Effector memory CD8-positive, alpha-beta T cell (primary cell): ENCODE results near the gene ARMC8.
A peak's percentile ranks its signal among the peaks of the same experiment; 100 is the strongest.

Source experiments
- ATAC-seq: fragments of 150-1000 bp; cut with Tn5 transposase; replicated peaks from 2 replicates; pipeline ENCODE4 v1.10.0; 2021; ENCODE audit warnings: mild to moderate bottlenecking, moderate library complexity
- DNase-seq, 3 experiments: peaks; one replicate each; pipeline ENCODE4 v3.0.0; 2021
- H3K27ac Mint-ChIP-seq, 2 donors: one replicate each; pipeline ENCODE4 v1.8.0; 2022; ENCODE audit warnings: mild to moderate bottlenecking in 2 of 2, mixed read lengths in 2 of 2, moderate library complexity in 2 of 2
- H3K27me3 Mint-ChIP-seq, 2 donors: one replicate each; pipeline ENCODE4 v1.8.0; 2022; ENCODE audit warnings: mixed read lengths in 2 of 2
- H3K36me3 Mint-ChIP-seq: one replicate; pipeline ENCODE4 v1.8.0; 2022; ENCODE audit warnings: mild to moderate bottlenecking, moderate library complexity, mixed read lengths; ENCODE audit not compliant: insufficient read depth
- H3K4me1 Mint-ChIP-seq, 2 donors: one replicate each; pipeline ENCODE4 v1.8.0; 2022; ENCODE audit warnings: low read depth in 2 of 2, mixed read lengths in 2 of 2
- H3K4me3 Mint-ChIP-seq, 2 donors: one replicate each; pipeline ENCODE4 v1.8.0; 2022; ENCODE audit warnings: mild to moderate bottlenecking in 2 of 2, mixed read lengths in 2 of 2, moderate library complexity in 2 of 2
- H3K9me3 Mint-ChIP-seq, 2 donors: one replicate each; pipeline ENCODE4 v1.8.0; 2022; ENCODE audit warnings: mixed read lengths in 2 of 2

ARMC8 gene

DNA sequence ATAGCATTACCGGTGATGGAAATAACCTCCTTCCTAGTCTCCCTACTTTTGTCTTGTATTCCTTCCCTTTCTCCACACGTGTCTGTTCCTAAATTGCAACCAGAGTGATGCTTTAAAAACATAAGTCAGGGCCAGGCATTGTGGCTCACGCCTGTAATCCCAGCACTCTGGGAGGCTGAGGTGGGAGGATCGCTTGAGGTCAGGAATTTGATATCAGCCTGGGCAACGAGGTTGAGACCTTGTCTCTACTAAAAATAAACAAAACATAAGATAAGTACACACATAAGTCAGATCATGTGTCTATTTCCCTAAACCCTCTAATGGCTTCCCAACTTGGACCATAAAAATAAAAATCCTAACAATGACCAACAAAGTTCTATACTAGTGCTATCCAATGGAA lies 18.4 kb downstream of the ARMC8 start:
- no peak for ATAC-seq
- H3K4me1 Mint-ChIP-seq, result peaks cover 32 to 63% of the 10 kb centered on the region in 2 donors
- no peaks in the 10 kb centered on the region for H3K27me3 Mint-ChIP-seq
- no peak overlapping the region for H3K27ac Mint-ChIP-seq
- H3K4me3 Mint-ChIP-seq, result no peak overlapping the region
- no peak for DNase-seq
- no peaks in the 10 kb centered on the region for H3K9me3 Mint-ChIP-seq
- peaks cover 10% of the 10 kb centered on the region for H3K36me3 Mint-ChIP-seq

DNA sequence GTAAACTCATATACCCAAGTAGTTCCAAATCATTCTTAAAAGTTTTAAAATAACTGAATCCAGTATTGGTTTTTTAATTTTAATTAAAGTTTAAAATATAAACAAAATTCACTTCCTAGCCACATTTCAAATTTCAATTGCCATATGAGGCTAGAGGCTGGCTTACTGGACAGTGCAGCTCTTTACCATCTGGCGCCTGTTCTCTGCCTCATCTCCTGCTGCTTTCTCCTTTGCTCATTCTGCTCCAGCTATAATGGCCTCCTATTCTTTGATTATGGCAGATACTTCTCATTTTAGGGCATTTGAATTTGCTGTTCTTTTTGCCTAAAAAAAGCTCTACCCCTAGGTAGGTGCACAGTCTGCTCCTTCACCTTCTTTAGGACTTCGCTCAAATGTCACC lies 19.1 kb downstream of the ARMC8 start:
- Mint-ChIP-seq H3K27ac (no peak overlapping the region), H3K27me3 (no peaks in the 10 kb centered on the region), H3K4me3 (no peak overlapping the region), H3K4me1 (peaks cover 32 to 58% of the 10 kb centered on the region in 2 donors), H3K9me3 (no peaks in the 10 kb centered on the region), H3K36me3 (peaks cover 10% of the 10 kb centered on the region)
- ATAC-seq (no peak), DNase-seq (no peak)

DNA sequence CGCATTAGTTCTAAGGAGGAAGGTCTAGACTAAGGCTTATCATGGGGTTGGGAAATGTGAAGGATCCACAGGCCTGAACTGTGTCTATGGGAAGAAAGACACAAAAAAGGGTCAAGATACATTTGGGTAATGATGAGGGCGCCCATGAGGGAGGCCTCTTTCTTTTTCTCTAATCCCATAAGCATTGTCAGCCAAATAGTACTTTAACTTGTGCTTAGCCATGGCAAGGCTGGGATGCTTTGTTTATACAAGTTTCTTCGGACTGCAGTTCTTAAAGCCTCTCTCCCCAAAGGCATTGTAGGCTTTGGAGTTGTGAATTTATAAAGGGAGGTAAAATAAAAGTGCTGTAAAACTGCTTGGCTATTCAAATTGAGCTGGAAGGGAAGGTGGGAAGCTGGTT lies 23.4 kb downstream of the ARMC8 start:
- peaks cover 25% of the 10 kb centered on the region for H3K36me3 Mint-ChIP-seq
- no peaks in the 10 kb centered on the region for H3K27me3 Mint-ChIP-seq
- H3K4me1 Mint-ChIP-seq, result peaks cover 14 to 36% of the 10 kb centered on the region in 2 donors
- H3K4me3 Mint-ChIP-seq, result no peak overlapping the region
- H3K27ac Mint-ChIP-seq, result peak overlapping the region in 1 of 2 donors; percentile 31
- no peak for DNase-seq
- no peak for ATAC-seq
- H3K9me3 Mint-ChIP-seq, result no peaks in the 10 kb centered on the region

DNA sequence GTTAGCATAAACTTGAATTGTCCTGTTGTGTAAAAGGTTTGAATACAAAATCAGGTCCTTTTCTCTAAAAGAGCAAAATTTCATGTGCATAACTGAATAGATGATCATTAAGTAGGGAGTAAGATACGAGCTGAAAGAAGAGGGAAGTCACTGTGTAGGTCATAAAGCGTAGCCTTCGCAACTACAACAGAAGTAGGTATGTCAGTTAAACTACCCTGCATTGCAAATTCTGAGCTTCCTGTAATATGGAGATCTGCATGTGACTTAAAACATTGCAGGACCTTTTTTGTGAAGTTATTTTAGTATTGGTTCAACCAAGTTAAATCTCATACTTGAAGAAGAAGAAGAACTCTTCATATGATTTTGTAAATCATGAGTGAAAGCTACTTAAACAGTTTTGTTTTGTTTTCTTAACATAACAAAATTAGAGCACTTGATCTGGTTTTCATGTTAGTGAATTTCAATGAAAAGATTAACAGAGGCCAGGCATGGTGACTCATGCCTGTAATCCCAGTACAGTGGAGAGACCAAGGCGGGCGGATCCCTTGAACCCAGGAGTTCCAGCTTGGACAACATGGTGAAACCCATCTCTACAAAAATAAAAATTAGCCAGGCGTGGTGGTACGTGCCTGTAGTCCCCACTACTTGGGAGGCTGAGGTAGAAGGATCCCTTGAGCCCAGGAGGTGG lies 26.4 kb downstream of the ARMC8 start:
- no peak for DNase-seq

DNA sequence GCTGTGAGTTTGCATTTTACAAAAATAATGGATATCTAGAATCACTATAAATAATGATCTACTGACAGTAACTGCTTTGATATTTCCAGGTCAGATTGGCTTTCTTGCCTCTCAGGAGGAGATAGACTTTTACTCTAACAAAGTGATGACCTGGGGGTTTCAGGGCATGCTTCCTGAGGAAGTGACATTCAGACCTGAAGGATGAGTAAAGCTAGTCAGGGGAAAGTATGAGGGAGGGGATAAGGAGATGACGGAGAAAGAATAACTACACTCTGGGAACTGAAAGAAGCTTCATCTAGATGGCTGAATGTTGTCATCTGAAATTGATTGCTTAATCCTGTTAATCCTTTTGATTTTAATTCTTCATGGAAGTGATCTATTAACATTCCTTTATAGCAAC lies 32.2 kb downstream of the ARMC8 start:
- Mint-ChIP-seq H3K4me3 (no peak overlapping the region), H3K27me3 (no peaks in the 10 kb centered on the region), H3K27ac (peak overlapping the region in 1 of 2 donors; percentile 55), H3K4me1 (peaks cover 12 to 50% of the 10 kb centered on the region in 2 donors), H3K36me3 (peaks cover 29% of the 10 kb centered on the region), H3K9me3 (no peaks in the 10 kb centered on the region)
- DNase-seq, result no peak
- ATAC-seq, result no peak

More for the DNA sequence above, 26.4 kb downstream of the ARMC8 start:
- H3K27ac Mint-ChIP-seq, result peak overlapping the region in 1 of 2 donors; percentile 19
- peaks cover 6 to 32% of the 10 kb centered on the region in 2 donors for H3K4me1 Mint-ChIP-seq
- H3K27me3 Mint-ChIP-seq, result no peaks in the 10 kb centered on the region
- ATAC-seq, result no peak
- H3K36me3 Mint-ChIP-seq, result peaks cover 25% of the 10 kb centered on the region
- no peaks in the 10 kb centered on the region for H3K9me3 Mint-ChIP-seq
- no peak overlapping the region for H3K4me3 Mint-ChIP-seq

DNA sequence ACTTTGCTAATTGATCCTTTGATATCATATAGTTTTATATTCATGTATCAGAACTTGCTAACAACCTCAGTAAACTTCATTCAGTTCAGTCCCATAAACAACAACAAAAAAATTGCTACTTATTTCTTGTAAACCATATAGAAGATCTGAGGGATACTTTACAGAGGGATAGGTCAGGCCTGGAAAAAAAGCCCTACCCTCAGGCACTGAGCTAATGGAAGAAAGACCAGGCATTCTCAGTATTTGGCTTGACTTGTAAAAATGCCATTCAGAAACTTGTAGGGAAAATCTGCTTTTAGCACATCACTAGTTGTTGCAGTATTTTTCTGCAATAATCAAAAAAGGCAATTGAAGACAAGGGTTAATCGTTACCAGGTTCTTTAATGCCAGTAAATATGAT lies 33.1 kb downstream of the ARMC8 start:
- Mint-ChIP-seq H3K36me3 (peaks cover 32% of the 10 kb centered on the region), H3K9me3 (no peaks in the 10 kb centered on the region), H3K27ac (no peak overlapping the region), H3K4me3 (no peak overlapping the region), H3K27me3 (no peaks in the 10 kb centered on the region), H3K4me1 (peaks cover 12 to 50% of the 10 kb centered on the region in 2 donors)
- ATAC-seq (no peak), DNase-seq (no peak)

DNA sequence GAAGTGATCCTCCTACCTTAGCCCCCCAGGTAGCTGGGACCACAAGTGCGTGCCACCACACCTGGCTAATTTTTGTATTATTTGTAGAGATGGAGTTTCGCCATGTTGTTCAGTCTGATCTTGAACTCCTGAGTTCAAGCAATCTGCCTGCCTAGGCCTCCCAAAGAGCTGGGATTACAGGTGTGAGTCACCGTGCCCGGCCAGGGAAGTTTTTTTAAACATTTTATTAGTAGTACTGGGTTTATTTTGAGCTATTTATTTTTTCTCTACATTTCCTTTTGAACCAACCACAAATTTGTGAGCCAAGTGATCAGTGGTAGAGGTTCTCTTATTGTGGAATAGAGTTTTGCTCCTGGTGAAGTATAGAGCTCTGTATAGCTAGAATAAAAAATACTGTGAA lies 33.7 kb downstream of the ARMC8 start:
- Mint-ChIP-seq H3K4me3 (no peak overlapping the region), H3K4me1 (peaks cover 12 to 50% of the 10 kb centered on the region in 2 donors), H3K9me3 (no peaks in the 10 kb centered on the region), H3K27me3 (no peaks in the 10 kb centered on the region), H3K36me3 (peaks cover 35% of the 10 kb centered on the region), H3K27ac (peak overlapping the region; percentile 25 to 42)
- ATAC-seq, result no peak
- DNase-seq, result no peak

DNA sequence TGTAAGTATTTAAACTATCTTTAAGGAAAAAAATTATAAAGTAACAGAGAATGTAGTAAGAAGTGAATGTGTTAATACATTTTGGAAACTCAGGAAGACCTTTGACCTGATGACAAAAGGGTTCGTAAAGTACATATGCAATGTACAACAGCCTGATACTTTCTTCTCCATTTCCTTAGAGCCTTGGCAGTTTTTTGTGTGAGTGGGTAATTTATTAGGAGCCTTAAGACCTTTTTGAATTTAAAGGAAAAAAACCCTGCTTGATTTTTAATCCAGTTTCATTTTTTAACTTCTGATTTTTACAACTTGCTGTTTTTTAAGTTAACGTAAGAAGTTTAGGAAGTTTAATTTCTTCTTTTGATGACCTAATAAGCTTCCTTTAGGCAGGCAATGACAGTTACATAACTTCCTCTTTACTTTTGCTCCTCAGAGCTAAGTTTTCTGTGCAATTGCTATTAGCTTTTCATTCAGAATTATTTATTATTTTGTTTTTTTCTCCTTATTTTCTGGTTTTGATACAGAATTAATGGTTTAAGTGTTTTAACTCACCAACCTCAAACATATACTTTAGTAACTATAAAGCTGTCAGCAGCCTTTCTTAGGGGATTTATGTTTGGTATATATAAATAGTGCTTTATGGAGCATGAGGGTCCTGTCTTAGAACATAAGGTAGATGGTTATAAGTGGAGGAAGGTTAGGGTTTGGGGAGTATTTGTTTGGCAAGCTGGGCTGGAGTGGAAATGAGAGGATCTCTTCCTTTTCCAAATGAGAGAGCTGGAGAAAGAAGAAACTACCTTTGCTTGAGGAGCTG lies 35.2 kb downstream of the ARMC8 start:
- H3K4me3 Mint-ChIP-seq, result no peak overlapping the region
- H3K27ac Mint-ChIP-seq, result peak overlapping the region; percentile 54 to 88

DNA sequence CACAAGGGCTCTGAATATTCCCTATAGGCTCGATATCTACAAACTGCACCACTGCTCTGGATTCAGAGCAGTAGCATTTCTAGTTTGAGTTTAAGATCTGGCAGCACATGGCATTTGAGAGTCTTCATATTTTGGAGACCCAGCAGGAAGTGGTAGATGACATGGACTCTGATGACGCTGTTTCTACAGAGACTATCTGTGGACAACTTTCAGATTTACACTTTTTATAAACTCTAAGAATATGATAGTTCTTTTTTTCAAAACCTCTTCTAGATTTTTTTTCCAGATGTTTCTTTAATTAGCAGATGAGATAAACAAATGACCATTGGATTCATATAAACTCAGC lies 35.8 kb downstream of the ARMC8 start:
- DNase-seq (no peak), ATAC-seq (peak; percentile 39)
- Mint-ChIP-seq H3K4me3 (no peak overlapping the region), H3K27ac (peak overlapping the region; percentile 54 to 88), H3K4me1 (peaks cover 12 to 41% of the 10 kb centered on the region in 2 donors), H3K27me3 (no peaks in the 10 kb centered on the region), H3K36me3 (peaks cover 45% of the 10 kb centered on the region), H3K9me3 (no peaks in the 10 kb centered on the region)

More for the DNA sequence above, 35.2 kb downstream of the ARMC8 start:
- H3K36me3 Mint-ChIP-seq, result peaks cover 44% of the 10 kb centered on the region
- no peaks in the 10 kb centered on the region for H3K27me3 Mint-ChIP-seq
- no peak for DNase-seq
- H3K9me3 Mint-ChIP-seq, result no peaks in the 10 kb centered on the region
- ATAC-seq, result no peak
- H3K4me1 Mint-ChIP-seq, result peaks cover 12 to 47% of the 10 kb centered on the region in 2 donors

DNA sequence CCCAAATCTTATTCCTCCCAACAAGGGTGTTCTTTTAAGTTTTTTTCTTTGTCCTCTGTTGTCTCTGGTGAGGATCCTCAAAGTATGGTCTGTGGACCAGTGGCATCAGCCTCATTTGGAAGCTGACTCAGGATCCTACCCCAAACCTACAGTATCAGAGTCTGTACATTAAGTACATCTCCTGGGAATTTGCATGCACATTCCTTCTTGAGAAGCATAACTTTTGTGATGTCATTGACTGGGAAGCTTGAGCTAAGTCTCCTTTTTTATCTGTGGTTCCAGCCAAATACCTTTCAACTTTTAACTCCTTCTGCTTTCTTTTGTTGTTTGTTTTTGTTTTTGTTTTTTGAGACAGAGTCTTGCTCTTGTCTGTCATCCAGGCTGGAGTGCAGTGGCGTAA lies 40.5 kb downstream of the ARMC8 start:
- ATAC-seq (no peak), DNase-seq (no peak)
- H3K4me1 Mint-ChIP-seq, result peaks cover 2 to 4% of the 10 kb centered on the region in 2 donors
- no peak overlapping the region for H3K27ac Mint-ChIP-seq
- peaks cover 67% of the 10 kb centered on the region for H3K36me3 Mint-ChIP-seq
- H3K9me3 Mint-ChIP-seq, result no peaks in the 10 kb centered on the region
- no peaks in the 10 kb centered on the region for H3K27me3 Mint-ChIP-seq
- no peak overlapping the region for H3K4me3 Mint-ChIP-seq

DNA sequence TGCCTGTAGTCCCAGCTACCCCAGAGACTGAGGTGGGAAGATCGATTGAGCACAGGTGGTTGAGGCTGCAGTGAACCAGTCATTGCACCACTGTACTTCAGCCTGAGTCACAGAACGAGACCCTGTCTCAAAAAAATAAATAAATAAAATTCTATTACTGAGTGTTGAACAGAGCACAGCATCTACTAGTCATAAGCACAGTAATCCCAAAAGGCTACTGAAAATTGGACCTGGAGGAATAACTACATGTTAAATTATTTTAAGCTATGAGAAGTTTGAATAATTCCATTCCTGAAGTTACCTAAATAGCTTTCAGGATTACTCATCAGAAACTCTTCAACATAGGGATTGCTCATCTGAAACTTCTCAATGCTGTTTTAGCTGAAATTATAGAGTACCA lies 43.4 kb downstream of the ARMC8 start:
- H3K36me3 Mint-ChIP-seq, result peaks cover 63% of the 10 kb centered on the region
- H3K27me3 Mint-ChIP-seq, result no peaks in the 10 kb centered on the region
- peaks cover 6 to 10% of the 10 kb centered on the region in 2 donors for H3K4me1 Mint-ChIP-seq
- DNase-seq, result no peak
- no peak overlapping the region for H3K4me3 Mint-ChIP-seq
- H3K27ac Mint-ChIP-seq, result peak overlapping the region in 1 of 2 donors; percentile 59
- H3K9me3 Mint-ChIP-seq, result no peaks in the 10 kb centered on the region
- no peak for ATAC-seq

DNA sequence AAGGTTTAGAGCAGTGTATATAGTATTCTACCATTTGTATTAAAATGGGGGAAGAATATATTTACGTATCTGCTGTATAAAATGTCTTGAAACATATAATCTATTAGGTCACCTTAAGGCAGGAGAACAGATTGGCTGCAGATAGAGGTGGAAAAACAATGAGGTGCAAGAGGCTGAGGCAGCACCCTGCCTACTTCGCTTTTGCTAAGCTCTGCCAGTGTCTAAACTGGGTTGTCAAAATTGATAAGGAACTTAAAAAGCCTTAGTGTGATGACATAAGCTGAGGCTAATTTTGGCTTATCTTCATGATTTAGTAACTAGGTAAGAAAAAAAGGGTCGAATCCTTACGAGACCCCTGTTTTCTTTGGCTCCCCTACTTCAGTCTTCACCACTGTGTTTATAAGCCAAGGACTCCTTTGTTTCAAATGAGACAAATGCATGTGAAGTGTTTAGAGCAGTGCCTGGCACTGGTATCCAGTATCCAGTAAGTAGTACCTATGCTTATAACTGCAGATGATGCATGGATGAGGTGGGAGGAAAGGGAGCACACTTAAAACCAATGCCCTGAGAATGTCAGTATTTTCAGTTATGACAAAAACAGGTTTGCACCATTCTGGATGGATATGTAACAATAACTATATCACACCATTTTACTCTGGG lies 45.7 kb downstream of the ARMC8 start:
- no peak for ATAC-seq
- Mint-ChIP-seq H3K9me3 (no peaks in the 10 kb centered on the region), H3K27ac (no peak overlapping the region), H3K4me1 (peaks cover 9 to 14% of the 10 kb centered on the region in 2 donors), H3K27me3 (no peaks in the 10 kb centered on the region), H3K36me3 (peaks cover 69% of the 10 kb centered on the region), H3K4me3 (no peak overlapping the region)
- no peak for DNase-seq

DNA sequence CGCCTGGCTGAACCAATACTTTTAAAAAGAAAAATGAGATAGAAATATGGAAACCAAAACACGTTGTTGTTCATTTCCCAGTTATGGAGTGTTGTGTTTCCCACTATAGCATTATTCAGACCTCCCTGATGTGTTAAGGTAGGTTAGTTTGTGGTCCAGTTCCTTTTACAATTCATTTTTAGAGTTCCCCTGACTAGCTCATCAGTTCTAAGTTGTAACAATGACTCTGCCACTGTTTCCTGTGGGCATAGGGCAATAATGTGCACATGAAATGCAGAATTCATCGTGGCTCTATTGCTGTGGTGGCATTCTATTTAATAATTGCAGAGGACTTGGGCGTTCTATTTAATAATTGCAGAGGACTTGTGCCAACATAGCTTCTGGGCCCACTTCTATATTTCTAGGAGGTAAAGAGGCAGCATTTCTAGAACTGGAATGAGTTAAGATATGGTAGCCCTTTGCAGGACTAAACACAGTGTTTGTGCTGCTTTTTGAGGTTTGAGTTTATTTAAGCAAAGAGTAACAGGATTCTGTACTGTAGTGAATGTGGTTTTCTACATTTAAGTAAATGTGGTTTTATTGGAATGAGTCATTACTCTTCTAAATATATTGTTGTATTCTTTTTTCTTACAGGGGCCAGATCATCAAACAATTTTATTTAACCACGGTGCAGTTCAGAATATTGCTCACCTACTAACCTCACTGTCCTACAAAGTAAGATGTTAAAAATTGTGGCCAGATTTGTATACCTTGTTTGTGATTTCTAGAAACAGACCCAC lies 47.5 kb downstream of the ARMC8 start:
- DNase-seq (no peak), ATAC-seq (peak; percentile 42)
- Mint-ChIP-seq H3K9me3 (no peaks in the 10 kb centered on the region), H3K4me3 (no peak overlapping the region), H3K27me3 (no peaks in the 10 kb centered on the region), H3K27ac (peak overlapping the region; percentile 68 to 72), H3K36me3 (peaks cover 71% of the 10 kb centered on the region), H3K4me1 (peaks cover 9 to 14% of the 10 kb centered on the region in 2 donors)
